Spleen (tissue), 13 donors: ENCODE measurements around the gene CLEC4D. TPM values are rescaled to one million over a fixed set of nuclear protein-coding genes. Genes with fewer than 3 reads are reported as not detected.

Source experiments
- DNase-seq: peaks from one replicate; pipeline ENCODE4 v3.0.0-alpha.2; 2020
- H3K27ac ChIP-seq, 8 donors: fragments of 200-600 bp; sonication (generic) in 7 of 8; 1 replicate in 4 of 8; 2 replicates in 4 of 8; pipeline versions ENCODE4 v1.5.0 to v1.8.0; 2016 to 2021; ENCODE audit warnings: inconsistent platforms in 4 of 8, mild to moderate bottlenecking in 4 of 8, moderate library complexity in 1 of 8
- H3K27me3 ChIP-seq, 7 donors: fragments of 200-600 bp; sonication (generic) in 6 of 7; replicated peaks in 1 of 7; 1 replicate in 4 of 7; 2 replicates in 3 of 7; pipeline versions ENCODE4 v1.5.0 to v1.8.0; 2016 to 2021; ENCODE audit warnings: inconsistent platforms in 3 of 7, mild to moderate bottlenecking in 1 of 7
- H3K36me3 ChIP-seq, 6 donors: fragments of 200-600 bp; sonication (generic) in 5 of 6; 1 replicate in 4 of 6; 2 replicates in 2 of 6; pipeline versions ENCODE4 v1.5.0 to v1.8.0; 2016 to 2021; ENCODE audit warnings: inconsistent platforms in 2 of 6
- H3K4me1 ChIP-seq, 6 donors: fragments of 200-600 bp; sonication (generic) in 5 of 6; 1 replicate in 3 of 6; 2 replicates in 3 of 6; pipeline versions ENCODE4 v1.5.0 to v1.8.0; 2016 to 2021; ENCODE audit warnings: inconsistent platforms in 3 of 6
- H3K4me3 ChIP-seq, 8 donors: fragments of 200-600 bp; sonication (generic) in 7 of 8; 1 replicate in 4 of 8; 2 replicates in 4 of 8; pipeline versions ENCODE4 v1.5.0 to v1.8.0; 2016 to 2021; ENCODE audit warnings: inconsistent platforms in 4 of 8, mild to moderate bottlenecking in 4 of 8, moderate library complexity in 2 of 8
- H3K9me3 ChIP-seq, 8 donors: fragments of 200-600 bp; sonication (generic) in 7 of 8; 1 replicate in 4 of 8; 2 replicates in 4 of 8; pipeline versions ENCODE4 v1.5.0 to v1.8.0; 2016 to 2021; ENCODE audit warnings: inconsistent platforms in 4 of 8
- POLR2A ChIP-seq, 3 donors: fragments of 450-650 bp; IDR thresholded peaks; one replicate each; pipeline ENCODE4 v1.5.1; 2017; ENCODE audit warnings: antibody characterized with exemption in 3 of 3, mild to moderate bottlenecking in 1 of 3
- POLR2AphosphoS5 ChIP-seq, 3 donors: sonication (generic); formaldehyde crosslinking; IDR thresholded peaks; one replicate each; pipeline ENCODE4 v1.5.1; 2017; ENCODE audit warnings: antibody characterized with exemption in 3 of 3
- WGBS, 5 donors: extraction: QIAGEN DNeasy Blood & Tissue Kit in 3 of 5; methylation state at CpG; one replicate each; pipeline versions ENCODE4 v1.1.5 to v1.1.7; 2013 to 2018; 5-methylcytosine and 5-hydroxymethylcytosine counted together
- intact Hi-C: fragments of 100-400 bp; cut with DNase I; formaldehyde crosslinking; loops from one replicate; pipeline ENCODE4 v1.15.0; 2023; ENCODE audit warnings: low total_unique reads
- long read RNA-seq, 2 donors: transcript quantifications; one replicate each; lab custom pipeline, GENCODE V29; 2026
- polyA plus RNA-seq, 3 donors: library from polyadenylated mRNA; stranded (reverse); fragments of 200-250 nt; gene quantifications; one replicate each; pipeline ENCODE4 v1.2.1, GENCODE V29; 2013
- total RNA-seq, 7 donors: library from RNA; depleted of rRNA in 3 of 7; stranded (reverse); fragments of >200 nt in 3 of 7; fragmentation: NEBNext Ultra II Directional in 4 of 7; extraction: Animal tissue kit (Norgen Biotek cat#: 25700) in 4 of 7; gene quantifications; one replicate each; pipeline versions ENCODE4 v1.1.0 to v1.2.1, GENCODE V29; 2016 to 2021
- TF ChIP-seq, protein P1 (sequence below), 11 experiments: fragments of 200-600 bp in 7 of 11; fragments of 450-650 bp in 4 of 11; sonication (generic) in 4 of 11; IDR thresholded peaks in 8 of 11; conservative IDR thresholded peaks in 3 of 11; 1 replicate in 7 of 11; 2 replicates in 4 of 11; pipeline versions ENCODE4 v1.4.0 to v1.8.0; 2016 to 2021; ENCODE audit warnings: antibody characterized with exemption in 11 of 11, inconsistent platforms in 4 of 11, mild to moderate bottlenecking in 1 of 11
- donor health status: healthy with polysubstance abuse.
- donor health status: DM: no; HTN: no; CAD: no; lungs with moderate emphysema.
- donor health status: DM: no; HTN: no; CAD: no.
- donor health status: Bipolar disorder and iron deficiency.
- donor health status: healthy.
- donor health status: DM: no; HTN: no; CAD: no.
- donor health status: DM: yes; HTN: yes; CAD: no.

The CLEC4D gene
- total RNA-seq (10 to 100 TPM in 4 of 7 donors, 1 to 10 TPM in 3; 7.0 to 24.9 (median 12.3) TPM), polyA plus RNA-seq (1 to 10 TPM in 2 of 3 donors, under 1 TPM in 1; 0.62 to 2.1 (median 1.1) TPM)
- long read RNA-seq, donor 1: 0 reads
- long read RNA-seq, donor 2: 0 reads

DNA sequence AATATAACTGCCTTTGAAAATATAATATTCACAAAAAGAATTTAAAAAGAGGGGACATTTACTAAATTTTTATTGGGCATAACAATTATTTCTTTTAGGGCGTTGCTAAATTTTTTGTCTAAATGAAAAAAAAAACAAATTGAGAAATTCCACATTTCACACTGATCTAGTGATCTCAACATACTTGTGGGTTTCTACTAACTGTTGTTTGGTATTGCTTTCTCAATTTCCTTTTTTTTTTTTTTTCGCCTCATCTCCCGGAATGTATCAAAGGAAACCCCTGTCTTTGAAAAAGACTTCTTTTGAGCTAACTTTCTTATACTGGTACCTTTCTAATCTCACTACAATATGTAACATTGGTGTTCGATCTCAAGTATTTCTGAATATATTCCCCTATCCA is at the start of gene CLEC4D:
CLEC4D (plus strand) TSS at position 248 of the 400 bp plus-strand sequence. CDS start 230 bp downstream, outside the sequence.
- WGBS, 5 donors: 50 to 76% (median 62%) methylated on average over 4 of the region's 4 CpGs
- no peaks in the 10 kb centered on the region for H3K36me3 ChIP-seq
- no peaks in the 10 kb centered on the region for H3K9me3 ChIP-seq
- H3K4me3 ChIP-seq: peak within 1 kb of the TSS in 2 of 8 donors; percentile 1 to 47
- H3K4me1 ChIP-seq: peaks cover 0 to 22% (median 2%) of the 10 kb centered on the region in 6 donors
- H3K27me3 ChIP-seq: peaks cover 0 to 34% (median 0%) of the 10 kb centered on the region in 7 donors
- DNase-seq: no peak
- intact Hi-C loops: no loop called here
- TF ChIP-seq POLR2AphosphoS5 (IDR thresholded peaks at IDR 0.05): no peak
- TF ChIP-seq POLR2A (IDR thresholded peaks at IDR 0.05): no peak
- TF ChIP-seq, protein P1, sequence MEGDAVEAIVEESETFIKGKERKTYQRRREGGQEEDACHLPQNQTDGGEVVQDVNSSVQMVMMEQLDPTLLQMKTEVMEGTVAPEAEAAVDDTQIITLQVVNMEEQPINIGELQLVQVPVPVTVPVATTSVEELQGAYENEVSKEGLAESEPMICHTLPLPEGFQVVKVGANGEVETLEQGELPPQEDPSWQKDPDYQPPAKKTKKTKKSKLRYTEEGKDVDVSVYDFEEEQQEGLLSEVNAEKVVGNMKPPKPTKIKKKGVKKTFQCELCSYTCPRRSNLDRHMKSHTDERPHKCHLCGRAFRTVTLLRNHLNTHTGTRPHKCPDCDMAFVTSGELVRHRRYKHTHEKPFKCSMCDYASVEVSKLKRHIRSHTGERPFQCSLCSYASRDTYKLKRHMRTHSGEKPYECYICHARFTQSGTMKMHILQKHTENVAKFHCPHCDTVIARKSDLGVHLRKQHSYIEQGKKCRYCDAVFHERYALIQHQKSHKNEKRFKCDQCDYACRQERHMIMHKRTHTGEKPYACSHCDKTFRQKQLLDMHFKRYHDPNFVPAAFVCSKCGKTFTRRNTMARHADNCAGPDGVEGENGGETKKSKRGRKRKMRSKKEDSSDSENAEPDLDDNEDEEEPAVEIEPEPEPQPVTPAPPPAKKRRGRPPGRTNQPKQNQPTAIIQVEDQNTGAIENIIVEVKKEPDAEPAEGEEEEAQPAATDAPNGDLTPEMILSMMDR (IDR thresholded peaks at IDR 0.05 in 8 of 11, conservative IDR thresholded peaks at IDR 0.05 in 3 of 11): no peak
- H3K27ac ChIP-seq: peak within 1 kb of the TSS in 7 of 8 donors; percentile 48 to 87 (median 78)

- no peak for DNase-seq
- Histone ChIP-seq H3K4me1 (peaks cover 0 to 6% (median 0%) of the 10 kb centered on the region in 6 donors), H3K27me3 (peaks cover 0 to 15% (median 0%) of the 10 kb centered on the region in 7 donors), H3K9me3 (peaks cover 0 to 17% (median 7%) of the 10 kb centered on the region in 8 donors), H3K4me3 (no peak overlapping the region), H3K36me3 (no peaks in the 10 kb centered on the region), H3K27ac (peak overlapping the region in 6 of 8 donors; percentile 41 to 82 (median 60))
- TF ChIP-seq, protein P1 (IDR thresholded peaks at IDR 0.05 in 8 of 11, conservative IDR thresholded peaks at IDR 0.05 in 3 of 11): no peak
- no peak for TF ChIP-seq POLR2AphosphoS5 (IDR thresholded peaks at IDR 0.05)
- TF ChIP-seq POLR2A (IDR thresholded peaks at IDR 0.05): no peak
- 0% methylated on average over 2 of the region's 2 CpGs for WGBS, 5 donors
- intact Hi-C loops: no loop called here
Measured at GRCh38 chr12:8465301-8465996, 47.9 kb upstream of the CLEC4D start.

DNA sequence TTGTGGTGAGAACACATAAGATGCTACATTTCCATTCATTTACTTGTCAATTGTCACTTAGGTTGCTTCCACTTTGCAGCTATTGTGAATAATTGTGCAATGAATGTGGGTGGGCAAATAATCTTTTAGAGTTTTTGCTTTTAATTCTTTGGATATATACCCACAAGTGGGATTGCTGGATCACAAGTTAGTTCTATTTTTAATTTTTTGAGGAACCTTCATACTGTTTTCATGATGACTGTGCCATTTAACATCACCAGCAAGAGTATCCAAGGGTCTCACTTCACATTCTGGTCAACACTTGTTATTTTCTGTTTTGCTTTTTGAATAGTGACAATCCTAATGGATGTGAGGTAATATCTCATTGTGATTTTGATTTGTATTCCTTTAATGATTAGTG is 47.1 kb upstream of the CLEC4D start:
- Histone ChIP-seq H3K27ac (peak overlapping the region in 7 of 8 donors; percentile 16 to 82 (median 54)), H3K27me3 (peaks cover 0 to 14% (median 0%) of the 10 kb centered on the region in 7 donors), H3K36me3 (no peaks in the 10 kb centered on the region), H3K4me1 (peaks cover 0 to 6% (median 0%) of the 10 kb centered on the region in 6 donors), H3K9me3 (peaks cover 0 to 17% (median 7%) of the 10 kb centered on the region in 8 donors), H3K4me3 (no peak overlapping the region)
- TF ChIP-seq, protein P1 (IDR thresholded peaks at IDR 0.05 in 8 of 11, conservative IDR thresholded peaks at IDR 0.05 in 3 of 11): no peak
- TF ChIP-seq POLR2A (IDR thresholded peaks at IDR 0.05): no peak
- TF ChIP-seq POLR2AphosphoS5 (IDR thresholded peaks at IDR 0.05): no peak
- no peak for DNase-seq
- intact Hi-C loops: no loop called here

DNA sequence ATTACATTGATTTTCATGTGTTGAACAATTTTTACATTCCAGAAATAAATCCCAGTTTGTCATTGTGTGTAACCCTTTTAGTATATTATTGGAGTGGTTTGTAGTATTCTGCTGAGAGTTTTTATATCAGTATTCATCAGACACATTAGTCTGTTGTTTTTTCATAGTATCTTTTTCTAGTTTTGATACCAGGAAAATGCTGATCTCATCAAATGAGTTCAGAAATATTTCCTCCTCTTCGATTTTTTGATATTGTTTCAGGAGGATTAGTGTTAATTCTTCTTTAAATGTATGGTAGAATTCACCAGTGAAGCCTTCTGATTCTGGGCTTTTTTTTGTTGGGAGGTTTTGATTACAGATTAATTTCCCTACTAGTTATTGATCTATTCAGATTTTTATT is 42.2 kb upstream of the CLEC4D start:
- no peak overlapping the region for H3K4me3 ChIP-seq
- H3K36me3 ChIP-seq: no peaks in the 10 kb centered on the region
- H3K27ac ChIP-seq: no peak overlapping the region
- H3K27me3 ChIP-seq: peaks cover 0 to 28% (median 0%) of the 10 kb centered on the region in 7 donors
- 55 to 84% (median 64%) methylated on average over 1 of the region's 1 CpG for WGBS, 5 donors
- DNase-seq: no peak
- no peaks in the 10 kb centered on the region for H3K4me1 ChIP-seq
- H3K9me3 ChIP-seq: peaks cover 0 to 17% (median 7%) of the 10 kb centered on the region in 8 donors
- TF ChIP-seq, protein P1 (IDR thresholded peaks at IDR 0.05 in 8 of 11, conservative IDR thresholded peaks at IDR 0.05 in 3 of 11): no peak
- TF ChIP-seq POLR2AphosphoS5 (IDR thresholded peaks at IDR 0.05): no peak
- no peak for TF ChIP-seq POLR2A (IDR thresholded peaks at IDR 0.05)
- intact Hi-C loops: no loop called here
